Psoas muscle (tissue), 8 donors: ENCODE results near the gene VASH1. TPM values are rescaled to one million over a fixed set of nuclear protein-coding genes. Genes with fewer than 3 reads are reported as not detected.

Source experiments
- ATAC-seq, 4 donors: fragments of 200-7000 bp; cut with Tn5 transposase; one replicate each; pipeline ENCODE4 v1.9.1; 2020; ENCODE audit warnings: moderate library complexity in 3 of 4, mild to moderate bottlenecking in 2 of 4
- DNase-seq, 2 donors: peaks; one replicate each; pipeline ENCODE4 v3.0.0-alpha.2; 2020
- H3K27ac ChIP-seq: fragments of 200-600 bp; one replicate; pipeline ENCODE4 v1.8.0; 2022
- H3K27me3 ChIP-seq, 3 donors: fragments of 200-600 bp in 1 of 3; one replicate each; pipeline versions ENCODE4 v1.6.1 to v1.8.0; 2013 to 2022; ENCODE audit warnings: low read length in 2 of 3, mild to moderate bottlenecking in 2 of 3, moderate library complexity in 1 of 3; ENCODE audit not compliant: insufficient read depth in 3 of 3
- H3K36me3 ChIP-seq, 2 donors: fragments of 200-600 bp in 1 of 2; one replicate each; pipeline versions ENCODE4 v1.6.1 to v1.8.0; 2013 to 2022; ENCODE audit warnings: low read depth in 1 of 2, mild to moderate bottlenecking in 1 of 2, moderate library complexity in 1 of 2; ENCODE audit not compliant: insufficient read depth in 1 of 2
- H3K4me1 ChIP-seq: fragments of 200-600 bp; one replicate; pipeline ENCODE4 v1.8.0; 2022
- H3K4me3 ChIP-seq: fragments of 200-600 bp; one replicate; pipeline ENCODE4 v1.8.0; 2022; ENCODE audit warnings: mild to moderate bottlenecking
- H3K9me3 ChIP-seq: fragments of 200-600 bp; one replicate; pipeline ENCODE4 v1.8.0; 2022
- CTCF ChIP-seq: fragments of 200-600 bp; IDR thresholded peaks from one replicate; pipeline ENCODE4 v1.8.0; 2022; ENCODE audit warnings: antibody characterized with exemption
- WGBS, 3 donors: extraction: QIAGEN DNeasy Blood & Tissue Kit; methylation state at CpG; one replicate each; pipeline versions ENCODE4 v1.1.6 to v1.1.7; 2013; 5-methylcytosine and 5-hydroxymethylcytosine counted together
- intact Hi-C, 2 donors: fragments of 100-400 bp; cut with DNase I; formaldehyde crosslinking; loops; one replicate each; pipeline versions ENCODE4 v1.11.0 to v1.14.2; 2022
- polyA plus RNA-seq, 3 donors: library from polyadenylated mRNA; stranded (reverse); fragments of 200-250 nt; gene quantifications; one replicate each; pipeline ENCODE4 v1.2.3, GENCODE V29; 2013
- total RNA-seq, 4 donors: library from RNA; stranded (reverse); fragmentation: NEBNext Ultra II Directional in 2 of 4; extraction: Animal tissue kit (Norgen Biotek cat#: 25700) in 2 of 4; gene quantifications; one replicate each; pipeline versions ENCODE4 v1.2.1 to v1.2.4, GENCODE V29; 2021 to 2023
- donor health status: healthy with polysubstance abuse.
- donor health status: DM: no; HTN: no; CAD: no; lungs with moderate emphysema.
- donor health status: Bipolar disorder and iron deficiency.
- donor health status: healthy.
- donor health status: DM: yes; HTN: yes; CAD: no.
- donor health status: DM: no; HTN: no; CAD: no.
- donor health status: DM: no; HTN: no; CAD: no.
- donor health status: DM: yes; HTN: yes; CAD: no.

The VASH1 gene
- total and polyA plus RNA-seq, 7 donors: 1.7 to 8.2 (median 4.0) TPM

DNA sequence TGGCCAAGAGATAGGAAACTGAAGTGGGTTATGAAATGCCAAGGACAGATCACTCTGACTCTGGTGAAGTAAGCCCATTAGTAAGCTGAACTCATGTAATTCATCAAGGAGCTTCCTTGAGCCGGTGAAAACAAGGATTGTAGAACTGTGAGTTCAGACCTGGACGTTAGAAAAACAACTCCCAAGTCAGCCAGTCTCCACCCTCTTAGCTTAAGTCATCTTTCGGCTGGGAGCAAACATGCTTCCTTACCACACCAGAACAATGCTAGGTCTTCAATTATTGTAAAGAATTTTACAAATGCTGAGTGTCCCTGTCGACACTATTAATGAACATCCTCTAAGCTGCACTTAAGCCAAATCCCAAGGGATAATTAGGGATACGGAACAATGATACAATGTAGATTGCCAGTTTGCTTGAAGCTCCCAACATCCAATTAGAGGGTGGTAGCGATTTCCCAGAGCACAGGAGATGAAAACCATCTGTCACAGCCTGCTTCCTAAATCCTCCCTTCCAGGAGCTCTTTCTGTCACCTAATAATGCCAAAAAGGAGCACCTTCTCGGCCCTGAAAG, 45.7 kb upstream of the VASH1 start:
- H3K4me3 ChIP-seq: no peak overlapping the region
- H3K36me3 ChIP-seq: no peaks in the 10 kb centered on the region
- H3K9me3 ChIP-seq: no peaks in the 10 kb centered on the region
- H3K27me3 ChIP-seq: peaks cover 0 to 7% (median 0%) of the 10 kb centered on the region in 3 donors
- ATAC-seq: peak in 2 of 4 donors; percentile 17 to 46
- H3K4me1 ChIP-seq: peaks cover 12% of the 10 kb centered on the region
- WGBS, 3 donors: 34 to 37% (median 36%) methylated on average over 7 of the region's 7 CpGs
- no peak overlapping the region for H3K27ac ChIP-seq
- TF ChIP-seq CTCF: no peak
- DNase-seq: no peak
- intact Hi-C loops: no loop called here

DNA sequence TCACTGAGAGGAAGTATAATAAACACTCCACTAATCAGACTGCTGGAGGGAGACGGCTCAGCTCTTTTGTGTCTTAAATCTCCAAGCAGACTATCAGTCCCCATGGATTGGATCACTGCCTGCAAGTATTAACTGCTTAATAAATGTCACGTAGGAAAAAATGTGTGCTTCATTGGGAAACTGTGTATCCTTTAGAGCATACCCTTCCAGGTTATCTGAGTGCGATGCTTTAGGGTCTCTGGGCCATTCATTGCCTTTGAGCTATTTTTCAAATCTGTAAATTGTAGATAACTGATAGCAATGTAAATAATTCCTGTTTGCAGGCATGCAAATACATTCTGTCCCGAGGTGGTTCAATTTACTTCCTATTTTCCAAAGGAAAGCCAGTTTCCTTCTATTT, 45.0 kb upstream of the VASH1 start:
- WGBS, 3 donors: 53 to 57% (median 55%) methylated on average over 4 of the region's 4 CpGs
- intact Hi-C loops: no loop called here
- Histone ChIP-seq H3K4me3 (no peak overlapping the region), H3K27me3 (peaks cover 0 to 7% (median 0%) of the 10 kb centered on the region in 3 donors), H3K36me3 (no peaks in the 10 kb centered on the region), H3K9me3 (no peaks in the 10 kb centered on the region), H3K4me1 (peaks cover 12% of the 10 kb centered on the region), H3K27ac (no peak overlapping the region)
- ATAC-seq: no peak
- no peak for TF ChIP-seq CTCF
- no peak for DNase-seq

GRCh38 chr14:76717508-76718290, 43.6 kb upstream of the VASH1 start:
- intact Hi-C loops: no loop called here
- H3K4me3 ChIP-seq: no peak overlapping the region
- H3K27ac ChIP-seq: no peak overlapping the region
- ATAC-seq: no peak
- peaks cover 12% of the 10 kb centered on the region for H3K4me1 ChIP-seq
- no peaks in the 10 kb centered on the region for H3K36me3 ChIP-seq
- H3K9me3 ChIP-seq: no peaks in the 10 kb centered on the region
- WGBS, 3 donors: 87 to 96% (median 91%) methylated on average over 9 of the region's 9 CpGs
- H3K27me3 ChIP-seq: peaks cover 0 to 7% (median 0%) of the 10 kb centered on the region in 3 donors
- no peak for TF ChIP-seq CTCF
- no peak for DNase-seq

- no peaks in the 10 kb centered on the region for H3K36me3 ChIP-seq
- H3K4me3 ChIP-seq: no peak overlapping the region
- ATAC-seq: no peak
- no peaks in the 10 kb centered on the region for H3K9me3 ChIP-seq
- 69 to 76% (median 73%) methylated on average over 6 of the region's 6 CpGs for WGBS, 3 donors
- no peak for TF ChIP-seq CTCF
- no peak overlapping the region for H3K27ac ChIP-seq
- peaks cover 12% of the 10 kb centered on the region for H3K4me1 ChIP-seq
- peaks cover 0 to 7% (median 0%) of the 10 kb centered on the region in 3 donors for H3K27me3 ChIP-seq
- intact Hi-C loops: no loop called here
- DNase-seq: no peak
Measured at GRCh38 chr14:76718306-76719040, 42.8 kb upstream of the VASH1 start.
